HCT116 (cell line): ENCODE data around the gene COL4A3. TPM values are rescaled to one million over a fixed set of nuclear protein-coding genes. Genes with fewer than 3 reads are reported as not detected.
"Not testable (repeated sequence)": the region's sequence is repeated elsewhere in the genome, so short reads cannot be mapped to it uniquely, and the experiment has no call there.

ENCODE experiments used
- ATAC-seq: fragments of 200-7000 bp; cut with Tn5 transposase; 2 replicates; pipeline ENCODE4 v1.9.1; 2020; ENCODE audit warnings: mild to moderate bottlenecking, moderate library complexity
- BruUV-seq: library from RNA; stranded (reverse); fragments of 400-500 nt; replicated peaks from 2 replicates; lab custom pipeline; 2021; lab: Mats Ljungman, UMichigan
- CTCF ChIA-PET: fragments of 300-600 bp; sonication (Branson Sonifier 250); formaldehyde crosslinking; loops from one replicate; lab custom pipeline; 2021; ENCODE audit warnings: antibody characterized with exemption; lab: Charles Lee
- POLR2A ChIA-PET: fragments of 300-600, 350-600 bp; sonication (Branson Sonifier 250); formaldehyde crosslinking; loops from one replicate; lab custom pipeline; 2021; ENCODE audit warnings: antibody characterized with exemption; lab: Charles Lee
- RAD21 ChIA-PET, 2 experiments: fragments of 300-600 bp; sonication (Branson Sonifier 250); formaldehyde crosslinking; loops; one replicate each; lab custom pipeline; 2023; ENCODE audit warnings: low total read pairs in 2 of 2; ENCODE audit not compliant: uncharacterized antibody in 2 of 2, unreplicated experiment in 2 of 2, low non-redundant PET in 1 of 2; lab: Charles Lee
- DNase-seq: peaks from one replicate; pipeline ENCODE4 v3.0.0-alpha.2; 2010; ENCODE audit warnings: low read depth, low spot score
- H2AFZ ChIP-seq: fragments of 200-600 bp; shearing (Covaris generic), sonication (generic); 2 replicates; pipeline ENCODE4 v1.6.1; 2017; ENCODE audit warnings: low read depth, mixed run types, mixed read lengths, antibody characterized with exemption, low read length; ENCODE audit not compliant: poor library complexity, severe bottlenecking
- H3K27ac ChIP-seq: 2 replicates; pipeline ENCODE4 v1.5.1; 2012; ENCODE audit warnings: low read depth, low read length
- H3K27me3 ChIP-seq: fragments of 200-600 bp; sonication (generic); 2 replicates; pipeline ENCODE4 v1.6.1; 2016; ENCODE audit warnings: mixed run types, low read length, mixed read lengths; ENCODE audit not compliant: insufficient read depth
- H3K36me3 ChIP-seq, 2 experiments: fragments of 200-500 bp in 1 of 2; fragments of 200-600 bp in 1 of 2; sonication (Bioruptor generic) in 1 of 2; sonication (generic) in 1 of 2; 2 replicates each; pipeline versions ENCODE4 v1.5.1 to v1.6.1; 2014 to 2016; ENCODE audit warnings: low read length in 2 of 2, inconsistent platforms in 1 of 2, mixed read lengths in 1 of 2, mixed run types in 1 of 2; ENCODE audit not compliant: insufficient read depth in 2 of 2, control insufficient read depth in 1 of 2
- H3K4me1 ChIP-seq, 2 experiments: fragments of 200-600 bp in 1 of 2; sonication (generic) in 1 of 2; 2 replicates each; pipeline versions ENCODE4 v1.5.1 to v1.6.1; 2012 to 2017; ENCODE audit warnings: low read length in 2 of 2, inconsistent platforms in 1 of 2, mild to moderate bottlenecking in 1 of 2, mixed read lengths in 1 of 2, mixed run types in 1 of 2, moderate library complexity in 1 of 2; ENCODE audit not compliant: insufficient read depth in 2 of 2, control insufficient read depth in 1 of 2
- H3K4me2 ChIP-seq: fragments of 200-600 bp; sonication (generic); 2 replicates; pipeline ENCODE4 v1.6.1; 2017; ENCODE audit warnings: mixed run types, low read length, mixed read lengths
- H3K4me3 ChIP-seq, 2 experiments: fragments of 200-600 bp in 1 of 2; sonication (generic) in 1 of 2; replicated peaks in 1 of 2; 2 replicates each; pipeline ENCODE4 v1.5.1; 2011 to 2016; ENCODE audit warnings: low read length in 2 of 2, control low read depth in 1 of 2, low read depth in 1 of 2, mild to moderate bottlenecking in 1 of 2, mixed read lengths in 1 of 2, mixed run types in 1 of 2
- H3K79me2 ChIP-seq: fragments of 200-600 bp; sonication (generic); 2 replicates; pipeline ENCODE4 v1.6.1; 2017; ENCODE audit warnings: mild to moderate bottlenecking, mixed run types, low read length, moderate library complexity, mixed read lengths; ENCODE audit not compliant: insufficient read depth
- H3K9ac ChIP-seq: fragments of 200-600 bp; sonication (generic); 2 replicates; pipeline ENCODE4 v1.6.1; 2016; ENCODE audit warnings: low read length, mixed read lengths
- H3K9me2 ChIP-seq: fragments of 200-600 bp; sonication (generic), shearing (Covaris generic); 2 replicates; pipeline ENCODE4 v1.6.1; 2017; ENCODE audit warnings: mixed run types, mild to moderate bottlenecking, moderate library complexity; ENCODE audit not compliant: insufficient read depth
- H3K9me3 ChIP-seq, 2 experiments: fragments of 200-500 bp in 1 of 2; fragments of 200-600 bp in 1 of 2; sonication (Bioruptor generic) in 1 of 2; sonication (generic) in 1 of 2; 2 replicates each; pipeline ENCODE4 v1.6.1; 2014 to 2017; ENCODE audit warnings: low read length in 2 of 2, mixed read lengths in 2 of 2, inconsistent platforms in 1 of 2, low read depth in 1 of 2, mild to moderate bottlenecking in 1 of 2, mixed run types in 1 of 2, moderate library complexity in 1 of 2; ENCODE audit not compliant: control insufficient read depth in 1 of 2, insufficient read depth in 1 of 2
- H4K20me1 ChIP-seq: fragments of 200-600 bp; sonication (generic), shearing (Covaris generic); 2 replicates; pipeline ENCODE4 v1.6.1; 2017; ENCODE audit warnings: mixed run types, mild to moderate bottlenecking, moderate library complexity; ENCODE audit not compliant: insufficient read depth
- ATF3 ChIP-seq: IDR thresholded peaks from 2 replicates; pipeline ENCODE4 v1.6.1; 2012
- CEBPB ChIP-seq: IDR thresholded peaks from 2 replicates; pipeline ENCODE4 v1.6.1; 2012; ENCODE audit warnings: low read depth
- EGR1 ChIP-seq: IDR thresholded peaks from 2 replicates; pipeline ENCODE4 v1.6.1; 2012; ENCODE audit warnings: low read depth
- ELF1 ChIP-seq: IDR thresholded peaks from 2 replicates; pipeline ENCODE4 v1.6.1; 2012; ENCODE audit warnings: low read depth, borderline replicate concordance
- EZH2 ChIP-seq: fragments of 200-600 bp; sonication (generic); IDR thresholded peaks from 2 replicates; pipeline ENCODE4 v1.6.1; 2017; ENCODE audit warnings: antibody characterized with exemption, mixed run types
- EZH2phosphoT487 ChIP-seq: fragments of 200-600 bp; IDR thresholded peaks from 2 replicates; pipeline ENCODE4 v1.6.1; 2018; ENCODE audit warnings: antibody characterized with exemption, borderline replicate concordance
- FOSL1 ChIP-seq: IDR thresholded peaks from 2 replicates; pipeline ENCODE4 v1.6.1; 2012; ENCODE audit warnings: low read depth
- MAX ChIP-seq: IDR thresholded peaks from 2 replicates; pipeline ENCODE4 v1.6.1; 2012
- REST ChIP-seq: IDR thresholded peaks from 2 replicates; pipeline ENCODE4 v1.6.1; 2012; ENCODE audit warnings: low read depth
- SIN3A ChIP-seq: IDR thresholded peaks from 2 replicates; pipeline ENCODE4 v1.6.1; 2012; ENCODE audit warnings: low read depth
- SRF ChIP-seq: IDR thresholded peaks from 2 replicates; pipeline ENCODE4 v1.6.1; 2012; ENCODE audit warnings: low read depth
- intact Hi-C: fragments of 100-400 bp; cut with micrococcal nuclease; formaldehyde crosslinking; loops from 2 replicates; pipeline ENCODE4 v1.10.0; 2022
- total RNA-seq: library from RNA; stranded (reverse); gene quantifications from one replicate; pipeline ENCODE4 v1.2.1, GENCODE V29; 2021; ENCODE audit not compliant: unreplicated experiment

The COL4A3 gene
- total RNA-seq, 1 experiment from 2014 or later = 4.9 TPM

GRCh38 chr2:227164763-227165291 lies 403 bp downstream of the COL4A3 start:
- Histone ChIP-seq H3K9me3 (no peaks in the 10 kb centered on the region), H2AFZ (peak overlapping the region; percentile 67), H3K36me3 (no peaks in the 10 kb centered on the region), H3K4me3 (peak overlapping the region; percentile 63 to 74), H3K9ac (peak overlapping the region; percentile 62), H4K20me1 (no peaks in the 10 kb centered on the region), H3K27me3 (no peaks in the 10 kb centered on the region), H3K4me2 (peak overlapping the region; percentile 92), H3K79me2 (no peaks in the 10 kb centered on the region), H3K9me2 (no peaks in the 10 kb centered on the region), H3K27ac (peak overlapping the region; percentile 64), H3K4me1 (peaks cover 5 to 12% of the 10 kb centered on the region in 2 experiments; a peak in 3 of 4 replicates)
- ChIA-PET CTCF (no interaction called here), RAD21 (no interaction called here), POLR2A (no interaction called here)
- BruUV-seq = no TSS peak
- DNase-seq (no peak), ATAC-seq (peak; percentile 56)
- TF ChIP-seq FOSL1 (no peak), EZH2phosphoT487 (no peak), ELF1 (no peak), EZH2 (no peak), CEBPB (no peak), SIN3A (no peak; the same call in none of the 2 replicates), MAX (peak; percentile 27), REST (no peak), EGR1 (peak; percentile 57; the same call in 1 of the 2 replicates), SRF (no peak), ATF3 (no peak)
- intact Hi-C loops = no loop called here

GRCh38 chr2:227171779-227172178 lies 7.4 kb downstream of the COL4A3 start:
- H2AFZ ChIP-seq, BruUV-seq, H3K36me3 ChIP-seq, RAD21 ChIA-PET, H3K9me3 ChIP-seq, H3K27ac ChIP-seq, POLR2A ChIA-PET, H3K27me3 ChIP-seq, DNase-seq, H3K4me2 ChIP-seq, H3K9ac ChIP-seq, intact Hi-C loops, ATAC-seq, H4K20me1 ChIP-seq, H3K9me2 ChIP-seq, CTCF ChIA-PET, H3K4me1 ChIP-seq, H3K79me2 ChIP-seq, H3K4me3 ChIP-seq: not testable (repeated sequence)
